ACHN (cell line): ENCODE measurements around the gene AIFM2.
"Not testable (repeated sequence)": the region's sequence is repeated elsewhere in the genome, so short reads cannot be mapped to it uniquely, and the experiment has no call there.

Source experiments
- DNase-seq: peaks from one replicate; pipeline ENCODE4 v3.0.0-alpha.2; 2015
- in situ Hi-C: cut with HindIII; loops from 2 replicates; pipeline ENCODE4 v1.10.0; 2017; ENCODE audit warnings: low sequenced_read_pairs, low pct_ligation_motif_present, low pct_unique_long_range_greater_than_20kb

Gene AIFM2

GRCh38 chr10:70132098-70133029, at the start of gene AIFM2:
AIFM2 (minus strand) TSS chr10:70132825; CDS start chr10:70124084, 8,741 bp downstream.
- peak; percentile 86 for DNase-seq
- in situ Hi-C loops = no loop called here

GRCh38 chr10:70179209-70179608, 46.6 kb upstream of the AIFM2 start:
- in situ Hi-C loops, DNase-seq: not testable (repeated sequence)

- in situ Hi-C loops = no loop called here
Measured at GRCh38 chr10:70178139-70178725, 45.6 kb upstream of the AIFM2 start.

GRCh38 chr10:70176441-70176840, 43.8 kb upstream of the AIFM2 start:
- DNase-seq = no peak
- in situ Hi-C loops = no loop called here

More at GRCh38 chr10:70178139-70178725, 45.6 kb upstream of the AIFM2 start:
- no peak for DNase-seq

GRCh38 chr10:70175516-70175915, 42.9 kb upstream of the AIFM2 start:
- DNase-seq = no peak
- in situ Hi-C loops = no loop called here

GRCh38 chr10:70174058-70174741, 41.6 kb upstream of the AIFM2 start:
- in situ Hi-C loops = no loop called here
- no peak for DNase-seq

GRCh38 chr10:70169649-70170364, 37.2 kb upstream of the AIFM2 start:
- in situ Hi-C loops = no loop called here
- DNase-seq = peak; percentile 28

GRCh38 chr10:70169011-70169410, 36.4 kb upstream of the AIFM2 start:
- in situ Hi-C loops = no loop called here
- no peak for DNase-seq

GRCh38 chr10:70167246-70167645, 34.6 kb upstream of the AIFM2 start:
- no peak for DNase-seq
- in situ Hi-C loops = no loop called here

- DNase-seq = no peak
- in situ Hi-C loops = no loop called here
Measured at GRCh38 chr10:70166394-70166793, 33.8 kb upstream of the AIFM2 start.

GRCh38 chr10:70164163-70164562, 31.5 kb upstream of the AIFM2 start:
- no peak for DNase-seq
- in situ Hi-C loops = no loop called here

GRCh38 chr10:70163448-70163847, 30.8 kb upstream of the AIFM2 start:
- no peak for DNase-seq
- in situ Hi-C loops = no loop called here

- in situ Hi-C loops = no loop called here
- peak; percentile 25 for DNase-seq
Measured at GRCh38 chr10:70162892-70163201, 30.2 kb upstream of the AIFM2 start.

- DNase-seq = no peak
- in situ Hi-C loops = no loop called here
Measured at GRCh38 chr10:70162151-70162891, 29.7 kb upstream of the AIFM2 start.

- no peak for DNase-seq
- in situ Hi-C loops = no loop called here
Measured at GRCh38 chr10:70160798-70161197, 28.2 kb upstream of the AIFM2 start.

- in situ Hi-C loops = not testable (repeated sequence)
Measured at GRCh38 chr10:70159366-70159765, 26.7 kb upstream of the AIFM2 start.

GRCh38 chr10:70158113-70158512, 25.5 kb upstream of the AIFM2 start:
- DNase-seq = no peak
- in situ Hi-C loops = no loop called here

More at GRCh38 chr10:70159366-70159765, 26.7 kb upstream of the AIFM2 start:
- DNase-seq = not testable (repeated sequence)

GRCh38 chr10:70155255-70155838, 22.7 kb upstream of the AIFM2 start:
- in situ Hi-C loops = no loop called here

More at GRCh38 chr10:70155255-70155838, 22.7 kb upstream of the AIFM2 start:
- DNase-seq = no peak
